HCT116 (cell line): ENCODE data around the gene RNASE1.
"Not testable (repeated sequence)": the region's sequence is repeated elsewhere in the genome, so short reads cannot be mapped to it uniquely, and the experiment has no call there.

Source experiments
- CEBPB ChIP-seq: IDR thresholded peaks from 2 replicates; pipeline ENCODE4 v1.6.1; 2012; ENCODE audit warnings: low read depth
- EZH2 ChIP-seq: fragments of 200-600 bp; sonication (generic); IDR thresholded peaks from 2 replicates; pipeline ENCODE4 v1.6.1; 2017; ENCODE audit warnings: antibody characterized with exemption, mixed run types
- EZH2phosphoT487 ChIP-seq: fragments of 200-600 bp; IDR thresholded peaks from 2 replicates; pipeline ENCODE4 v1.6.1; 2018; ENCODE audit warnings: antibody characterized with exemption, borderline replicate concordance
- JUND ChIP-seq: IDR thresholded peaks from 2 replicates; pipeline ENCODE4 v1.6.1; 2012
- POLR2A ChIP-seq: IDR thresholded peaks from 2 replicates; pipeline ENCODE4 v1.7.0; 2011; ENCODE audit warnings: borderline replicate concordance; ENCODE audit not compliant: insufficient read depth, insufficient read length; ENCODE audit errors: extremely low read depth
- POLR2AphosphoS5 ChIP-seq: IDR thresholded peaks from 2 replicates; pipeline ENCODE4 v1.6.1; 2011; ENCODE audit warnings: mild to moderate bottlenecking, low read depth, low read length, moderate library complexity
- RAD21 ChIP-seq: IDR thresholded peaks from 2 replicates; pipeline ENCODE4 v1.6.1; 2012; ENCODE audit warnings: low read depth, mild to moderate bottlenecking
- SP1 ChIP-seq: IDR thresholded peaks from 2 replicates; pipeline ENCODE4 v1.6.1; 2012; ENCODE audit warnings: low read depth
- TCF7L2 ChIP-seq: IDR thresholded peaks from 2 replicates; pipeline ENCODE4 v1.7.0; 2011; ENCODE audit warnings: borderline replicate concordance, inconsistent platforms; ENCODE audit not compliant: insufficient read depth, insufficient read length; ENCODE audit errors: extremely low read depth
- TF ChIP-seq, protein P1 (sequence below), 3 experiments: fragments of 200-600 bp in 1 of 3; sonication (generic) in 1 of 3; IDR thresholded peaks in 2 of 3; conservative IDR thresholded peaks in 1 of 3; 2 replicates each; pipeline ENCODE4 v1.5.1; 2012 to 2017; ENCODE audit warnings: low read depth in 2 of 3, low read length in 2 of 3, antibody characterized with exemption in 1 of 3, borderline replicate concordance in 1 of 3, control low read depth in 1 of 3, mild to moderate bottlenecking in 1 of 3, mixed read lengths in 1 of 3, mixed run types in 1 of 3, moderate library complexity in 1 of 3; ENCODE audit not compliant: insufficient read depth in 1 of 3
- TF ChIP-seq, protein P2 (sequence below): IDR thresholded peaks from 2 replicates; pipeline ENCODE4 v1.6.1; 2012
- TF ChIP-seq, protein P3 (sequence below): IDR thresholded peaks from 2 replicates; pipeline ENCODE4 v1.6.1; 2012
- TF ChIP-seq, protein P4 (sequence below): IDR thresholded peaks from 2 replicates; pipeline ENCODE4 v1.6.1; 2012; ENCODE audit warnings: low read depth

DNA sequence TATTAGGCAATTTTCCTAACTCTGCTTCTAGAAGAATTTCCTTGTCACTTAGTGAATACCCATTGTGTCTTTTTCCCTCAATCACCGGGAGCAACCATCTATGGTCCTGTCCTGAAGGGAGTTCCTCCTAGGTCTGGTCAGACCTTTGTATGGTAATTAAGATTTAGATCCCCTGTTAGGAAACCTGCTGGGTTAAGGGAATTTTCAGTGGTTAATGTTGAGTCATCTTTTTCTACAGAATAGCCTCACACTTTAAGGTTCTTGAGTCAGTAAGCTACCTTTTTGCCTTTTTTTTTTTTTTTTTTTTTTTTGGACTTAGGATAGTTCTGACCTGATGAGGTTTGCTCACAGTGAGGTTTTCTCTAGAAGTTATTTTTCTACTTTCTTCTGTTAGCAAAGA lies 24.0 kb upstream of the RNASE1 start:
- not testable (repeated sequence) for TF ChIP-seq EZH2phosphoT487, SP1, JUND, EZH2, RAD21, POLR2AphosphoS5, POLR2A, TCF7L2, CEBPB
- TF ChIP-seq, protein P1, sequence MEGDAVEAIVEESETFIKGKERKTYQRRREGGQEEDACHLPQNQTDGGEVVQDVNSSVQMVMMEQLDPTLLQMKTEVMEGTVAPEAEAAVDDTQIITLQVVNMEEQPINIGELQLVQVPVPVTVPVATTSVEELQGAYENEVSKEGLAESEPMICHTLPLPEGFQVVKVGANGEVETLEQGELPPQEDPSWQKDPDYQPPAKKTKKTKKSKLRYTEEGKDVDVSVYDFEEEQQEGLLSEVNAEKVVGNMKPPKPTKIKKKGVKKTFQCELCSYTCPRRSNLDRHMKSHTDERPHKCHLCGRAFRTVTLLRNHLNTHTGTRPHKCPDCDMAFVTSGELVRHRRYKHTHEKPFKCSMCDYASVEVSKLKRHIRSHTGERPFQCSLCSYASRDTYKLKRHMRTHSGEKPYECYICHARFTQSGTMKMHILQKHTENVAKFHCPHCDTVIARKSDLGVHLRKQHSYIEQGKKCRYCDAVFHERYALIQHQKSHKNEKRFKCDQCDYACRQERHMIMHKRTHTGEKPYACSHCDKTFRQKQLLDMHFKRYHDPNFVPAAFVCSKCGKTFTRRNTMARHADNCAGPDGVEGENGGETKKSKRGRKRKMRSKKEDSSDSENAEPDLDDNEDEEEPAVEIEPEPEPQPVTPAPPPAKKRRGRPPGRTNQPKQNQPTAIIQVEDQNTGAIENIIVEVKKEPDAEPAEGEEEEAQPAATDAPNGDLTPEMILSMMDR (IDR thresholded peaks at IDR 0.05 in 2 of 3, conservative IDR thresholded peaks at IDR 0.05 in 1 of 3; ENCODE audit: borderline replicate concordance in 1 of 3, insufficient read depth in 1 of 3, low read depth in 2 of 3, low read length in 2 of 3), result not testable (repeated sequence)
- TF ChIP-seq, protein P2, sequence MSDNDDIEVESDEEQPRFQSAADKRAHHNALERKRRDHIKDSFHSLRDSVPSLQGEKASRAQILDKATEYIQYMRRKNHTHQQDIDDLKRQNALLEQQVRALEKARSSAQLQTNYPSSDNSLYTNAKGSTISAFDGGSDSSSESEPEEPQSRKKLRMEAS, result not testable (repeated sequence)
- TF ChIP-seq, protein P3, sequence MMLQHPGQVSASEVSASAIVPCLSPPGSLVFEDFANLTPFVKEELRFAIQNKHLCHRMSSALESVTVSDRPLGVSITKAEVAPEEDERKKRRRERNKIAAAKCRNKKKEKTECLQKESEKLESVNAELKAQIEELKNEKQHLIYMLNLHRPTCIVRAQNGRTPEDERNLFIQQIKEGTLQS, result not testable (repeated sequence)
- TF ChIP-seq, protein P4, sequence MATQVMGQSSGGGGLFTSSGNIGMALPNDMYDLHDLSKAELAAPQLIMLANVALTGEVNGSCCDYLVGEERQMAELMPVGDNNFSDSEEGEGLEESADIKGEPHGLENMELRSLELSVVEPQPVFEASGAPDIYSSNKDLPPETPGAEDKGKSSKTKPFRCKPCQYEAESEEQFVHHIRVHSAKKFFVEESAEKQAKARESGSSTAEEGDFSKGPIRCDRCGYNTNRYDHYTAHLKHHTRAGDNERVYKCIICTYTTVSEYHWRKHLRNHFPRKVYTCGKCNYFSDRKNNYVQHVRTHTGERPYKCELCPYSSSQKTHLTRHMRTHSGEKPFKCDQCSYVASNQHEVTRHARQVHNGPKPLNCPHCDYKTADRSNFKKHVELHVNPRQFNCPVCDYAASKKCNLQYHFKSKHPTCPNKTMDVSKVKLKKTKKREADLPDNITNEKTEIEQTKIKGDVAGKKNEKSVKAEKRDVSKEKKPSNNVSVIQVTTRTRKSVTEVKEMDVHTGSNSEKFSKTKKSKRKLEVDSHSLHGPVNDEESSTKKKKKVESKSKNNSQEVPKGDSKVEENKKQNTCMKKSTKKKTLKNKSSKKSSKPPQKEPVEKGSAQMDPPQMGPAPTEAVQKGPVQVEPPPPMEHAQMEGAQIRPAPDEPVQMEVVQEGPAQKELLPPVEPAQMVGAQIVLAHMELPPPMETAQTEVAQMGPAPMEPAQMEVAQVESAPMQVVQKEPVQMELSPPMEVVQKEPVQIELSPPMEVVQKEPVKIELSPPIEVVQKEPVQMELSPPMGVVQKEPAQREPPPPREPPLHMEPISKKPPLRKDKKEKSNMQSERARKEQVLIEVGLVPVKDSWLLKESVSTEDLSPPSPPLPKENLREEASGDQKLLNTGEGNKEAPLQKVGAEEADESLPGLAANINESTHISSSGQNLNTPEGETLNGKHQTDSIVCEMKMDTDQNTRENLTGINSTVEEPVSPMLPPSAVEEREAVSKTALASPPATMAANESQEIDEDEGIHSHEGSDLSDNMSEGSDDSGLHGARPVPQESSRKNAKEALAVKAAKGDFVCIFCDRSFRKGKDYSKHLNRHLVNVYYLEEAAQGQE, result not testable (repeated sequence)
